Measurements from ENCODE around the gene DTX1. TPM values are rescaled to one million over a fixed set of nuclear protein-coding genes. Genes with fewer than 3 reads are reported as not detected.
A peak's percentile ranks its signal among the peaks of the same experiment; 100 is the strongest.

DTX1 gene
- total RNA-seq, 4 donors from 2014 or later, result 1.1 to 3.4 (median 1.7) TPM

- Histone ChIP-seq H3K4me3 (no peak overlapping the region), H3K4me1 (peaks cover 17% of the 10 kb centered on the region), H3K27me3 (peaks cover under 1% of the 10 kb centered on the region), H3K36me3 (no peaks in the 10 kb centered on the region), H3K27ac (peak overlapping the region; percentile 75), H3K9me3 (no peaks in the 10 kb centered on the region)
- no peak for DNase-seq (ENCODE audit: low spot score in 2 of 2)
- no peak for TF ChIP-seq POLR2A (IDR thresholded peaks at IDR 0.05)
- TF ChIP-seq POLR2AphosphoS5 (IDR thresholded peaks at IDR 0.05), result no peak
- TF ChIP-seq CTCF (IDR thresholded peaks at IDR 0.05), result no peak
- no peak for TF ChIP-seq EP300 (IDR thresholded peaks at IDR 0.05)
- 60% methylated on average over 3 of the region's 5 CpGs for WGBS
These were observed 86.4 kb downstream of the DTX1 start for GRCh38 chr12:113142886-113143332.

- Histone ChIP-seq H3K4me3 (no peak overlapping the region), H3K27me3 (no peaks in the 10 kb centered on the region), H3K9me3 (no peaks in the 10 kb centered on the region), H3K27ac (no peak overlapping the region), H3K4me1 (peaks cover 17% of the 10 kb centered on the region), H3K36me3 (no peaks in the 10 kb centered on the region)
- WGBS, result 86% methylated on average over 8 of the region's 8 CpGs
- DNase-seq (ENCODE audit: low spot score in 2 of 2), result no peak
- no peak for TF ChIP-seq EP300 (IDR thresholded peaks at IDR 0.05)
- TF ChIP-seq POLR2AphosphoS5 (IDR thresholded peaks at IDR 0.05), result no peak
- no peak for TF ChIP-seq POLR2A (IDR thresholded peaks at IDR 0.05)
- TF ChIP-seq CTCF (IDR thresholded peaks at IDR 0.05), result no peak
These were observed 87.4 kb downstream of the DTX1 start for GRCh38 chr12:113143959-113144358.

- Histone ChIP-seq H3K4me3 (no peak overlapping the region), H3K27ac (no peak overlapping the region), H3K36me3 (no peaks in the 10 kb centered on the region), H3K4me1 (peaks cover 24% of the 10 kb centered on the region), H3K27me3 (no peaks in the 10 kb centered on the region), H3K9me3 (no peaks in the 10 kb centered on the region)
- WGBS, result 78% methylated on average over 5 of the region's 5 CpGs
- DNase-seq (ENCODE audit: low spot score in 2 of 2), result no peak
- TF ChIP-seq POLR2AphosphoS5 (IDR thresholded peaks at IDR 0.05) (no peak), POLR2A (IDR thresholded peaks at IDR 0.05) (no peak), CTCF (IDR thresholded peaks at IDR 0.05) (no peak), EP300 (IDR thresholded peaks at IDR 0.05) (no peak)
These were observed 88.3 kb downstream of the DTX1 start for GRCh38 chr12:113144806-113145205.

- no peak for TF ChIP-seq POLR2A (IDR thresholded peaks at IDR 0.05)
- no peak for TF ChIP-seq CTCF (IDR thresholded peaks at IDR 0.05)
- no peak for TF ChIP-seq EP300 (IDR thresholded peaks at IDR 0.05)
- TF ChIP-seq POLR2AphosphoS5 (IDR thresholded peaks at IDR 0.05), result no peak
- Histone ChIP-seq H3K9me3 (no peaks in the 10 kb centered on the region), H3K4me3 (no peak overlapping the region), H3K4me1 (peaks cover 29% of the 10 kb centered on the region), H3K36me3 (no peaks in the 10 kb centered on the region), H3K27ac (no peak overlapping the region), H3K27me3 (peaks cover 4% of the 10 kb centered on the region)
- no peak for DNase-seq (ENCODE audit: low spot score in 2 of 2)
- 75% methylated on average over 12 of the region's 12 CpGs for WGBS
These were observed 89.4 kb downstream of the DTX1 start for GRCh38 chr12:113145720-113146551.

- Histone ChIP-seq H3K36me3 (no peaks in the 10 kb centered on the region), H3K4me1 (peaks cover 20% of the 10 kb centered on the region), H3K27me3 (peaks cover 12% of the 10 kb centered on the region), H3K4me3 (no peak overlapping the region), H3K9me3 (no peaks in the 10 kb centered on the region), H3K27ac (no peak overlapping the region)
- DNase-seq (ENCODE audit: low spot score in 2 of 2), result no peak
- TF ChIP-seq EP300 (IDR thresholded peaks at IDR 0.05) (no peak), POLR2A (IDR thresholded peaks at IDR 0.05) (no peak), CTCF (IDR thresholded peaks at IDR 0.05) (no peak), POLR2AphosphoS5 (IDR thresholded peaks at IDR 0.05) (no peak)
- 90% methylated on average over 2 of the region's 2 CpGs for WGBS
These were observed 90.5 kb downstream of the DTX1 start for GRCh38 chr12:113146999-113147398.

All from suprapubic skin (tissue), 4 donors.